H1 (cell line): ENCODE results near the gene MSANTD3. TPM values are rescaled to one million over a fixed set of nuclear protein-coding genes. Genes with fewer than 3 reads are reported as not detected.

ENCODE experiments used
- ASH2L ChIP-seq: fragments of 200-600, 300-600 bp; sonication (generic); IDR thresholded peaks from one replicate; pipeline ENCODE4 v1.7.1; 2017; ENCODE audit warnings: low read length
- ATF3 ChIP-seq: IDR thresholded peaks from 2 replicates; pipeline ENCODE4 v1.6.1; 2011; ENCODE audit warnings: low read depth, mild to moderate bottlenecking, low read length; ENCODE audit not compliant: insufficient read depth
- CHD1 ChIP-seq: IDR thresholded peaks from 2 replicates; pipeline ENCODE4 v1.6.1; 2012; ENCODE audit warnings: low read depth, low read length, improper control_type of control experiment
- CHD2 ChIP-seq: IDR thresholded peaks from 2 replicates; pipeline ENCODE4 v1.6.1; 2012; ENCODE audit warnings: low read length, improper control_type of control experiment
- EGR1 ChIP-seq: IDR thresholded peaks from 2 replicates; pipeline ENCODE4 v1.6.1; 2011; ENCODE audit warnings: low read depth, low read length, borderline replicate concordance
- EP300 ChIP-seq, 2 experiments: IDR thresholded peaks; 1 replicate in 1 of 2; 2 replicates in 1 of 2; pipeline ENCODE4 v1.6.1; 2011 to 2012; ENCODE audit warnings: low read depth in 2 of 2, low read length in 2 of 2, mild to moderate bottlenecking in 2 of 2, borderline replicate concordance in 1 of 2, inconsistent platforms in 1 of 2, moderate library complexity in 1 of 2
- EZH2 ChIP-seq: fragments of 200-600 bp; sonication (generic); IDR thresholded peaks from 2 replicates; pipeline ENCODE4 v1.7.1; 2012; ENCODE audit warnings: low read depth, mild to moderate bottlenecking, moderate library complexity, low read length, inconsistent platforms; ENCODE audit not compliant: severe bottlenecking
- HDAC2 ChIP-seq, 2 experiments: fragments of 300-600 bp in 1 of 2; sonication (generic) in 1 of 2; IDR thresholded peaks; 2 replicates each; pipeline ENCODE4 v1.6.1; 2011 to 2012; ENCODE audit warnings: low read depth in 2 of 2, low read length in 2 of 2, mild to moderate bottlenecking in 2 of 2, moderate library complexity in 2 of 2, borderline replicate concordance in 1 of 2, inconsistent platforms in 1 of 2
- HDAC6 ChIP-seq: IDR thresholded peaks from one replicate; pipeline ENCODE4 v1.7.1; 2012; ENCODE audit warnings: low read depth, mild to moderate bottlenecking, inconsistent platforms, low read length, moderate library complexity
- KDM5A ChIP-seq: fragments of 200-600 bp; IDR thresholded peaks from 2 replicates; pipeline ENCODE4 v1.7.1; 2012; ENCODE audit warnings: mild to moderate bottlenecking, low read length, inconsistent platforms, mixed read lengths
- POLR2A ChIP-seq, 2 experiments: IDR thresholded peaks; 1 replicate in 1 of 2; 2 replicates in 1 of 2; pipeline ENCODE4 v1.6.1; 2011; ENCODE audit warnings: low read depth in 2 of 2, low read length in 2 of 2, mild to moderate bottlenecking in 2 of 2; ENCODE audit errors: control extremely low read depth in 1 of 2
- POU5F1 ChIP-seq: IDR thresholded peaks from 2 replicates; pipeline ENCODE4 v1.6.1; 2011; ENCODE audit warnings: low read depth, mild to moderate bottlenecking, low read length, moderate library complexity
- RBBP5 ChIP-seq: IDR thresholded peaks from 2 replicates; pipeline ENCODE4 v1.7.1; 2012; ENCODE audit warnings: low read depth, mild to moderate bottlenecking, inconsistent platforms, low read length, moderate library complexity, borderline replicate concordance
- SAP30 ChIP-seq: fragments of 300-600 bp; sonication (generic); IDR thresholded peaks from 2 replicates; pipeline ENCODE4 v1.7.1; 2012; ENCODE audit warnings: low read length, moderate library complexity, mild to moderate bottlenecking, inconsistent platforms; ENCODE audit not compliant: insufficient read depth, insufficient replicate concordance
- SIN3A ChIP-seq, 2 experiments: IDR thresholded peaks in 1 of 2; conservative IDR thresholded peaks in 1 of 2; 2 replicates each; pipeline ENCODE4 v1.6.1; 2011 to 2012; ENCODE audit warnings: low read length in 2 of 2, improper control_type of control experiment in 1 of 2, low read depth in 1 of 2, mild to moderate bottlenecking in 1 of 2
- SP1 ChIP-seq: IDR thresholded peaks from 2 replicates; pipeline ENCODE4 v1.6.1; 2011; ENCODE audit warnings: low read depth, low read length
- SP2 ChIP-seq: IDR thresholded peaks from 2 replicates; pipeline ENCODE4 v1.6.1; 2012; ENCODE audit warnings: mild to moderate bottlenecking, low read length, inconsistent platforms
- SP4 ChIP-seq: IDR thresholded peaks from 2 replicates; pipeline ENCODE4 v1.6.1; 2012; ENCODE audit warnings: low read length, inconsistent platforms
- TAF1 ChIP-seq: IDR thresholded peaks from 2 replicates; pipeline ENCODE4 v1.6.1; 2011; ENCODE audit warnings: mild to moderate bottlenecking, low read depth, low read length
- TAF7 ChIP-seq: optimal IDR thresholded peaks from 2 replicates; pipeline ENCODE3; 2011; ENCODE audit warnings: low read depth, mild to moderate bottlenecking, inconsistent platforms, low read length, moderate library complexity, borderline replicate concordance
- TBP ChIP-seq: IDR thresholded peaks from 2 replicates; pipeline ENCODE4 v1.6.1; 2011; ENCODE audit warnings: low read depth, low read length, improper control_type of control experiment
- TCF12 ChIP-seq: IDR thresholded peaks from 2 replicates; pipeline ENCODE4 v1.6.1; 2011; ENCODE audit warnings: low read depth, mild to moderate bottlenecking, low read length
- polyA plus RNA-seq, 7 experiments: library from polyadenylated mRNA; depleted of rRNA in 3 of 7; stranded (reverse) in 5 of 7; unstranded in 2 of 7; fragments of >200 nt in 5 of 7; fragments of 200-250 nt in 2 of 7; gene quantifications; 1 replicate in 5 of 7; 2 replicates in 1 of 7; 4 replicates in 1 of 7; pipeline versions ENCODE4 v1.2.1 to v1.2.3, GENCODE V29; 2011 to 2013; ENCODE audit warnings: missing spikeins in 2 of 7, mixed read lengths in 2 of 7
- total RNA-seq: library from RNA; stranded (reverse); fragmentation: NEBNext Ultra II Directional; extraction: Animal tissue kit (Norgen Biotek cat#: 25700); gene quantifications from 2 replicates; pipeline ENCODE4 v1.2.1, GENCODE V29; 2021
- TF ChIP-seq, protein P1 (sequence below): IDR thresholded peaks from 2 replicates; pipeline ENCODE4 v1.6.1; 2012; ENCODE audit warnings: inconsistent platforms
- TF ChIP-seq, protein P2 (sequence below): IDR thresholded peaks from 2 replicates; pipeline ENCODE4 v1.6.1; 2012; ENCODE audit warnings: inconsistent platforms

The MSANTD3 gene
- total and polyA plus RNA-seq, 2 of the 8 experiments (the other 6 are each of a cell fraction or from before 2014, with no cell fraction given), result 12.0 to 41.3 TPM

GRCh38 chr9:100472788-100473275 lies 45.9 kb downstream of the MSANTD3 start, which contains the start of gene TMEFF1 (continued):
- TF ChIP-seq SAP30 (no peak), SP1 (no peak), SIN3A (conservative IDR thresholded peaks at IDR 0.05 in 1 of 2, IDR thresholded peaks at IDR 0.05 in 1 of 2; ENCODE audit: low read depth in 1 of 2, low read length in 2 of 2) (no peak; a peak in 2 of 4 replicates), HDAC6 (no peak), CHD2 (no peak), TBP (peak; percentile 54; the same call in 1 of the 2 replicates), EZH2 (no peak), TAF1 (peak; percentile 79; the same call in 1 of the 2 replicates), ATF3 (no peak), SP4 (no peak), POLR2A (IDR thresholded peaks at IDR 0.05; ENCODE audit: control extremely low read depth in 1 of 2, low read depth in 2 of 2, low read length in 2 of 2) (peak in 1 of 2 experiments; percentile 73; a peak in 2 of 3 replicates), EP300 (IDR thresholded peaks at IDR 0.05; ENCODE audit: borderline replicate concordance in 1 of 2, low read depth in 2 of 2, low read length in 2 of 2) (no peak), KDM5A (no peak), POU5F1 (no peak), HDAC2 (IDR thresholded peaks at IDR 0.05; ENCODE audit: borderline replicate concordance in 1 of 2, low read depth in 2 of 2, low read length in 2 of 2) (peak in 1 of 2 experiments; percentile 73; a peak in 1 of 4 replicates), EGR1 (peak; percentile 30; the same call in 1 of the 2 replicates), SP2 (no peak), ASH2L (no peak), TAF7 (no peak), CHD1 (no peak), TCF12 (no peak), RBBP5 (0 out of 2 replicates have a peak, but pooled peaks have one; percentile 7)
- TF ChIP-seq, protein P1, sequence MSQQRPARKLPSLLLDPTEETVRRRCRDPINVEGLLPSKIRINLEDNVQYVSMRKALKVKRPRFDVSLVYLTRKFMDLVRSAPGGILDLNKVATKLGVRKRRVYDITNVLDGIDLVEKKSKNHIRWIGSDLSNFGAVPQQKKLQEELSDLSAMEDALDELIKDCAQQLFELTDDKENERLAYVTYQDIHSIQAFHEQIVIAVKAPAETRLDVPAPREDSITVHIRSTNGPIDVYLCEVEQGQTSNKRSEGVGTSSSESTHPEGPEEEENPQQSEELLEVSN, result peak; percentile 98
- TF ChIP-seq, protein P2, sequence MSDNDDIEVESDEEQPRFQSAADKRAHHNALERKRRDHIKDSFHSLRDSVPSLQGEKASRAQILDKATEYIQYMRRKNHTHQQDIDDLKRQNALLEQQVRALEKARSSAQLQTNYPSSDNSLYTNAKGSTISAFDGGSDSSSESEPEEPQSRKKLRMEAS, result peak; percentile 87
